ENCODE measurements around the gene UAP1. TPM values are rescaled to one million over a fixed set of nuclear protein-coding genes. Genes with fewer than 3 reads are reported as not detected.
A peak's percentile ranks its signal among the peaks of the same experiment; 100 is the strongest.
"Not testable (repeated sequence)": the region's sequence is repeated elsewhere in the genome, so short reads cannot be mapped to it uniquely, and the experiment has no call there.

Gene UAP1
- total RNA-seq, 4 donors from 2014 or later, result 51.5 to 246 (median 61.8) TPM

- peaks cover 6 to 54% (median 46%) of the 10 kb centered on the region in 4 donors for H3K4me1 ChIP-seq
- intact Hi-C loops (cut with DNase I), result no loop called here
- TF ChIP-seq EP300 (IDR thresholded peaks at IDR 0.05), result no peak
- TF ChIP-seq POLR2AphosphoS5 (IDR thresholded peaks at IDR 0.05), result peak in 1 of 2 donors; percentile 2
- TF ChIP-seq CTCF (IDR thresholded peaks at IDR 0.05), result no peak
Observed at GRCh38 chr1:162568802-162569201, 7.3 kb downstream of the UAP1 start.

GRCh38 chr1:162570718-162571117 lies 9.2 kb downstream of the UAP1 start:
- peaks cover 6 to 50% (median 40%) of the 10 kb centered on the region in 4 donors for H3K4me1 ChIP-seq
- 84% methylated on average over 1 of the region's 1 CpG for WGBS
- intact Hi-C loops (cut with DNase I), result no loop called here
- no peak overlapping the region for H3K27ac ChIP-seq (replicated peaks in 1 of 4)
- peaks cover 8 to 42% (median 16%) of the 10 kb centered on the region in 4 donors for H3K36me3 ChIP-seq
- no peaks in the 10 kb centered on the region for H3K9me3 ChIP-seq
- H3K27me3 ChIP-seq, result no peaks in the 10 kb centered on the region
- H3K4me3 ChIP-seq, result no peak overlapping the region
- TF ChIP-seq POLR2AphosphoS5 (IDR thresholded peaks at IDR 0.05), result no peak
- DNase-seq (ENCODE audit: extremely low spot score), result no peak

More at GRCh38 chr1:162568802-162569201, 7.3 kb downstream of the UAP1 start:
- no peak for DNase-seq (ENCODE audit: extremely low spot score)
- 41% methylated on average over 4 of the region's 4 CpGs for WGBS
- H3K27me3 ChIP-seq, result no peaks in the 10 kb centered on the region
- peaks cover 8 to 42% (median 16%) of the 10 kb centered on the region in 4 donors for H3K36me3 ChIP-seq
- H3K9me3 ChIP-seq, result no peaks in the 10 kb centered on the region
- peak overlapping the region in 1 of 4 donors; percentile 17 for H3K27ac ChIP-seq (replicated peaks in 1 of 4)
- no peak overlapping the region for H3K4me3 ChIP-seq

- DNase-seq (ENCODE audit: extremely low spot score); H3K4me3 ChIP-seq; intact Hi-C loops (cut with DNase I); H3K27ac ChIP-seq (replicated peaks in 1 of 4); H3K9me3 ChIP-seq; H3K27me3 ChIP-seq: not testable (repeated sequence)
- 89% methylated on average over 7 of the region's 7 CpGs for WGBS
- Histone ChIP-seq H3K4me1 (peaks cover 6 to 50% (median 40%) of the 10 kb centered on the region in 4 donors), H3K36me3 (peaks cover 8 to 38% (median 15%) of the 10 kb centered on the region in 4 donors)
Observed at GRCh38 chr1:162571121-162571520, 9.6 kb downstream of the UAP1 start.

- WGBS, result 69% methylated on average over 1 of the region's 1 CpG
- Histone ChIP-seq H3K4me1 (peaks cover 6 to 50% (median 40%) of the 10 kb centered on the region in 4 donors), H3K9me3 (no peaks in the 10 kb centered on the region), H3K4me3 (no peak overlapping the region), H3K27ac (replicated peaks in 1 of 4) (no peak overlapping the region), H3K36me3 (peaks cover 6 to 37% (median 14%) of the 10 kb centered on the region in 4 donors), H3K27me3 (no peaks in the 10 kb centered on the region)
- TF ChIP-seq EP300 (IDR thresholded peaks at IDR 0.05) (no peak), POLR2A (IDR thresholded peaks at IDR 0.05; ENCODE audit: low read depth) (no peak), POLR2AphosphoS5 (IDR thresholded peaks at IDR 0.05) (no peak), CTCF (IDR thresholded peaks at IDR 0.05) (no peak)
- DNase-seq (ENCODE audit: extremely low spot score), result no peak
- intact Hi-C loops (cut with DNase I), result no loop called here
Observed at GRCh38 chr1:162571696-162572095, 10.2 kb downstream of the UAP1 start.

- no peak for TF ChIP-seq POLR2A (IDR thresholded peaks at IDR 0.05; ENCODE audit: low read depth)
- no peak for TF ChIP-seq EP300 (IDR thresholded peaks at IDR 0.05)
- TF ChIP-seq POLR2AphosphoS5 (IDR thresholded peaks at IDR 0.05), result no peak
- no peak for TF ChIP-seq CTCF (IDR thresholded peaks at IDR 0.05)
- WGBS, result 95% methylated on average over 1 of the region's 1 CpG
- intact Hi-C loops (cut with DNase I), result no loop called here
Observed at GRCh38 chr1:162573136-162573535, 11.6 kb downstream of the UAP1 start.

More at GRCh38 chr1:162573136-162573535, 11.6 kb downstream of the UAP1 start:
- H3K27ac ChIP-seq (replicated peaks in 1 of 4), result no peak overlapping the region
- peaks cover under 1 to 34% (median 10%) of the 10 kb centered on the region in 4 donors for H3K36me3 ChIP-seq
- no peaks in the 10 kb centered on the region for H3K9me3 ChIP-seq
- H3K4me3 ChIP-seq, result no peak overlapping the region
- DNase-seq (ENCODE audit: extremely low spot score), result no peak
- no peaks in the 10 kb centered on the region for H3K27me3 ChIP-seq
- H3K4me1 ChIP-seq, result peaks cover 6 to 49% (median 42%) of the 10 kb centered on the region in 4 donors

All from esophagus muscularis mucosa (tissue), 4 donors.